Gastrocnemius medialis (tissue), 4 donors: ENCODE data around the gene GFAP. TPM values are rescaled to one million over a fixed set of nuclear protein-coding genes. Genes with fewer than 3 reads are reported as not detected.

Experiments
- ATAC-seq, 2 donors: fragments of 150-250 bp; one replicate each; pipeline ENCODE4 v1.9.1; 2016
- DNase-seq, 2 donors: peaks; one replicate each; pipeline ENCODE4 v3.0.0-alpha.2; 2019
- H3K27ac ChIP-seq, 4 donors: fragments of 200-600 bp; sonication (generic); 1 replicate in 1 of 4; 2 replicates in 3 of 4; pipeline ENCODE4 v1.5.1; 2016 to 2018; ENCODE audit warnings: mild to moderate bottlenecking in 2 of 4, moderate library complexity in 1 of 4
- H3K27me3 ChIP-seq, 3 donors: fragments of 200-600 bp; sonication (generic) in 2 of 3; 1 replicate in 1 of 3; 2 replicates in 2 of 3; pipeline versions ENCODE4 v1.5.1 to v1.6.0; 2016 to 2019; ENCODE audit warnings: mild to moderate bottlenecking in 1 of 3, moderate library complexity in 1 of 3
- H3K36me3 ChIP-seq, 2 donors: fragments of 200-600 bp; sonication (generic) in 1 of 2; one replicate each; pipeline ENCODE4 v1.5.1; 2017 to 2018
- H3K4me1 ChIP-seq, 2 donors: fragments of 200-600 bp; sonication (generic) in 1 of 2; one replicate each; pipeline ENCODE4 v1.5.1; 2016 to 2017; ENCODE audit warnings: mild to moderate bottlenecking in 2 of 2
- H3K4me3 ChIP-seq, 4 donors: fragments of 200-600 bp; sonication (generic) in 3 of 4; 1 replicate in 1 of 4; 2 replicates in 3 of 4; pipeline ENCODE4 v1.5.1; 2016 to 2019; ENCODE audit warnings: mild to moderate bottlenecking in 2 of 4
- H3K9me3 ChIP-seq, 3 donors: fragments of 200-600 bp; sonication (generic) in 2 of 3; 1 replicate in 1 of 3; 2 replicates in 2 of 3; pipeline ENCODE4 v1.5.1; 2016 to 2019
- CTCF ChIP-seq, 5 experiments: fragments of 450-650 bp in 3 of 5; fragments of 200-600 bp in 2 of 5; sonication (generic) in 2 of 5; IDR thresholded peaks in 4 of 5; conservative IDR thresholded peaks in 1 of 5; 1 replicate in 4 of 5; 2 replicates in 1 of 5; pipeline ENCODE4 v1.5.1; 2016 to 2019; ENCODE audit warnings: antibody characterized with exemption in 5 of 5, mild to moderate bottlenecking in 3 of 5, moderate library complexity in 3 of 5
- POLR2A ChIP-seq, 2 donors: fragments of 450-650 bp; IDR thresholded peaks; one replicate each; pipeline ENCODE4 v1.6.1; 2017; ENCODE audit warnings: antibody characterized with exemption in 2 of 2, mild to moderate bottlenecking in 2 of 2, moderate library complexity in 2 of 2
- in situ Hi-C, 4 donors: fragments of 200-750 bp; cut with MboI; loops; one replicate each; pipeline versions ENCODE4 v1.15.0 to v1.8.0; 2017; ENCODE audit warnings: low sequenced_read_pairs in 4 of 4
- intact Hi-C: fragments of 100-400 bp; cut with DNase I; formaldehyde crosslinking; loops from one replicate; pipeline ENCODE4 v1.15.1; 2023; ENCODE audit warnings: low total_unique reads
- total RNA-seq, 4 donors: library from RNA; depleted of rRNA; stranded (reverse); fragments of >200 nt; gene quantifications; one replicate each; pipeline versions ENCODE4 v1.1.0 to v1.2.3, GENCODE V29; 2016

Gene GFAP
- total RNA-seq, 4 donors from 2014 or later = not detected

DNA sequence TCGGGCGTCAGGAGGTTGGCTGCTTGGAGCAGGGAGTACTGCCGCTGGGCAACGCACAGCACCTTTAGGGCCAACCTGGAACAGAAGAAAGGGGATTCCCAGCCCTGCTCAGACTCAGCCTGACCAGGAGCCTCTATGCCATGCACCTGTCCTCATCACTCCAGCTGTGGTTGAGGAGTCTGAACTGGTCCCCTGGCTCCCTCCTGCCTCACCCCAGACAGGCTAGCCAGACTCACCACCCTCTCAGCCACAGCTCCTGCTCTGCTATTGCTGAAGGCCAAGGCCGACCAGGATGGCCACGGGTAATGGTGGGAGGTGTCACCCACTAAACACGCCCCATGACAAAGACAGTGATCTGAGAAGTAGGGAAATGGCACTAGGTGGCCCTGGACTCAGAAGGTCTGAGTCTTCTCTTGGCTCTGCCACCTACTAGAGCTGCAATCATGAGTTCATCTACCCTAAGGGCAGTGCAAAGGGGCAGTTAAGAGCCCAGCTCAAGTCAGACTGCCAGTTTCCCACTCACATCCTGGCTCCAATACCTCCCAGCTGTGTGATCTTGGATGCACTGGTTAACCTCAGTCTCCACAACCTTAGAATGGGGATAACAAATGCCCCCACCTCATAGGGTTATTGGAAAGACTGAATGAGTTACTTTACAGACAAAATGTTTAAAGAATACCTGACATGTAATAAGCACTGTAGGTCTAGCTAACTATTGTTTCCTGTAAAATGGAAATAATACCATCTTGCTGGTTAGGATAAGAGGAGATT, 13.8 kb upstream of the GFAP start:
- intact Hi-C loops (no loop called here), in situ Hi-C loops (loop anchor here in 3 of 4 donors (5.0 to 10.0 kb wide), 4 partner anchors 83 to 176 kb away; no protein-coding TSS in a partner anchor)
- Histone ChIP-seq H3K4me1 (peaks cover 0 to 6% of the 10 kb centered on the region in 2 donors), H3K9me3 (no peaks in the 10 kb centered on the region), H3K27ac (no peak overlapping the region), H3K27me3 (no peaks in the 10 kb centered on the region), H3K4me3 (no peak overlapping the region), H3K36me3 (no peaks in the 10 kb centered on the region)
- TF ChIP-seq CTCF (IDR thresholded peaks at IDR 0.05 in 4 of 5, conservative IDR thresholded peaks at IDR 0.05 in 1 of 5) (no peak), POLR2A (IDR thresholded peaks at IDR 0.05) (no peak)
- ATAC-seq (peak in 1 of 2 donors; percentile 78), DNase-seq (peak in 1 of 2 donors; percentile 43)

- H3K4me1 ChIP-seq = peaks cover 0 to 6% of the 10 kb centered on the region in 2 donors
- intact Hi-C loops = no loop called here
Measured at GRCh38 chr17:44928136-44928535, 12.8 kb upstream of the GFAP start.

DNA sequence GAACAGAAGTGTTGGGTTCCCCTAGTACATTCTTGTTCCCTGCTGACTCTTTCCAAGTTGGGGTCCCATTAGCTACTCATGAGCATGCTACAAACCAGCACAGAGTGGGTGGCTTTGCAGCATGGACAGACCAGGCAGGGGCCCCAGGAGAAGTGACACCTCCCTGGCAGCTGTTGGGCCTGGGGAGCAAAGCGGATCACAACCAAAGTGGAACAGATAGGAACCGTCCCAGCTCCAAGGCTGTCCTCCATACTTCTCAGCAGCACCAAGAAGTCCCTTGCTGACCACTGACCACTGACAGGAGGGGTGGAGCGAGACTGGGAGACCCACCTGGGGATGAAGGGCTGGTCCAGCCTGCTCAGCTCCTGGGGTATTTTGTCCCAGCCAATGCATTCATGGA, 12.4 kb upstream of the GFAP start:
- Histone ChIP-seq H3K4me1 (peaks cover 0 to 6% of the 10 kb centered on the region in 2 donors), H3K4me3 (no peak overlapping the region), H3K9me3 (no peaks in the 10 kb centered on the region), H3K27me3 (no peaks in the 10 kb centered on the region), H3K36me3 (no peaks in the 10 kb centered on the region), H3K27ac (no peak overlapping the region)
- no peak for DNase-seq
- intact Hi-C loops = no loop called here
- TF ChIP-seq POLR2A (IDR thresholded peaks at IDR 0.05) (no peak), CTCF (IDR thresholded peaks at IDR 0.05 in 4 of 5, conservative IDR thresholded peaks at IDR 0.05 in 1 of 5) (no peak)
- in situ Hi-C loops = loop anchor here in 3 of 4 donors (5.0 to 10.0 kb wide), 4 partner anchors 85 to 177 kb away; no protein-coding TSS in a partner anchor
- no peak for ATAC-seq

More at GRCh38 chr17:44928136-44928535, 12.8 kb upstream of the GFAP start:
- no peak for ATAC-seq
- Histone ChIP-seq H3K4me3 (no peak overlapping the region), H3K36me3 (no peaks in the 10 kb centered on the region), H3K27me3 (no peaks in the 10 kb centered on the region), H3K27ac (no peak overlapping the region), H3K9me3 (no peaks in the 10 kb centered on the region)
- in situ Hi-C loops = loop anchor here in 3 of 4 donors (5.0 to 10.0 kb wide), 4 partner anchors 84 to 177 kb away; no protein-coding TSS in a partner anchor
- TF ChIP-seq CTCF (IDR thresholded peaks at IDR 0.05 in 4 of 5, conservative IDR thresholded peaks at IDR 0.05 in 1 of 5) = no peak
- no peak for DNase-seq

- intact Hi-C loops = no loop called here
- peak in 1 of 2 donors; percentile 5 for DNase-seq
Measured at GRCh38 chr17:44926821-44927525, 11.7 kb upstream of the GFAP start.

More at GRCh38 chr17:44926821-44927525, 11.7 kb upstream of the GFAP start:
- H3K4me3 ChIP-seq = no peak overlapping the region
- H3K36me3 ChIP-seq = no peaks in the 10 kb centered on the region
- no peaks in the 10 kb centered on the region for H3K27me3 ChIP-seq
- no peaks in the 10 kb centered on the region for H3K9me3 ChIP-seq
- H3K27ac ChIP-seq = no peak overlapping the region
- peaks cover 0 to 6% of the 10 kb centered on the region in 2 donors for H3K4me1 ChIP-seq
- no peak for TF ChIP-seq POLR2A (IDR thresholded peaks at IDR 0.05)
- TF ChIP-seq CTCF (IDR thresholded peaks at IDR 0.05 in 4 of 5, conservative IDR thresholded peaks at IDR 0.05 in 1 of 5) = no peak
- in situ Hi-C loops = loop anchor here in 3 of 4 donors (5.0 to 10.0 kb wide), 4 partner anchors 85 to 178 kb away; no protein-coding TSS in a partner anchor
- ATAC-seq = no peak
